ENCODE results near the gene PLXNA1.

DNA sequence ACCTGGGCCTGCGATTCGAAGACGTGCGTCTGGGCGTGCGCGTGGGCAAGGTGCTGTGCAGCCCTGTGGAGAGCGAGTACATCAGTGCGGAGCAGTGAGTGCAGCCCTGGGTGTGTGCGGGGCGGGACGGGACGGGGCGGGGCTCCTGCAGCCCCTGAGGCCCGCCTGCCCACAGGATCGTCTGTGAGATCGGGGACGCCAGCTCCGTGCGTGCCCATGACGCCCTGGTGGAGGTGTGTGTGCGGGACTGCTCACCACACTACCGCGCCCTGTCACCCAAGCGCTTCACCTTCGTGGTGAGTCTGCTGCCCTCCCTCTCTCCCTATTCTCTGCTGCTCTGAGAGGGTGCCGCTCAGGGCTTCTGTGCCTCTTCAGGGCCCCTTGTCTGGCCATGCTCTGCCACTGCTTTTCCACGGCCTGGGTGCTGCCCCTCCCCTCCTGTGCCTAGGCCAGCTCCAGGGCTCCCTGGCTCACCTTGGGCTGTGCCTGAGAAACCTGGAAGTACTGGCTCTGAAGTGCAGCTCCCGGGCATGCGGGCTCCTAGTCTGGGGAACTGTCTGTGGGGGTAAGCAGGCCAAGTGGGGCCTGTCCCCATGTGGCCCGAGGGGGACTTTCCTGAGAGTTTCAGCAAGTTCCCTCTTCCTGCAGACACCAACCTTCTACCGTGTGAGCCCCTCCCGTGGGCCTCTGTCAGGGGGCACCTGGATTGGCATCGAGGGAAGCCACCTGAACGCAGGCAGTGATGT, 31.8 kb downstream of the PLXNA1 start:
- TF ChIP-seq, protein P1, sequence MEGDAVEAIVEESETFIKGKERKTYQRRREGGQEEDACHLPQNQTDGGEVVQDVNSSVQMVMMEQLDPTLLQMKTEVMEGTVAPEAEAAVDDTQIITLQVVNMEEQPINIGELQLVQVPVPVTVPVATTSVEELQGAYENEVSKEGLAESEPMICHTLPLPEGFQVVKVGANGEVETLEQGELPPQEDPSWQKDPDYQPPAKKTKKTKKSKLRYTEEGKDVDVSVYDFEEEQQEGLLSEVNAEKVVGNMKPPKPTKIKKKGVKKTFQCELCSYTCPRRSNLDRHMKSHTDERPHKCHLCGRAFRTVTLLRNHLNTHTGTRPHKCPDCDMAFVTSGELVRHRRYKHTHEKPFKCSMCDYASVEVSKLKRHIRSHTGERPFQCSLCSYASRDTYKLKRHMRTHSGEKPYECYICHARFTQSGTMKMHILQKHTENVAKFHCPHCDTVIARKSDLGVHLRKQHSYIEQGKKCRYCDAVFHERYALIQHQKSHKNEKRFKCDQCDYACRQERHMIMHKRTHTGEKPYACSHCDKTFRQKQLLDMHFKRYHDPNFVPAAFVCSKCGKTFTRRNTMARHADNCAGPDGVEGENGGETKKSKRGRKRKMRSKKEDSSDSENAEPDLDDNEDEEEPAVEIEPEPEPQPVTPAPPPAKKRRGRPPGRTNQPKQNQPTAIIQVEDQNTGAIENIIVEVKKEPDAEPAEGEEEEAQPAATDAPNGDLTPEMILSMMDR (tag by site-specific recombination; IDR thresholded peaks at IDR 0.05) = no peak
- TF ChIP-seq TCF7L2 (IDR thresholded peaks at IDR 0.05; ENCODE audit: borderline replicate concordance, low read depth, low read length) (no peak), ZNF133 (tag by site-specific recombination; IDR thresholded peaks at IDR 0.05) (no peak)

Data from HEK293 (cell line).